HTERT RPE-1 (cell line): Measurements from ENCODE around the gene RADIL.

Experiments
- in situ Hi-C: fragments of 300-500 bp; cut with MboI; formaldehyde crosslinking; loops from 4 replicates; pipeline ENCODE4 v1.14.3; 2020; ENCODE audit warnings: low sequenced_read_pairs

The RADIL gene

GRCh38 chr7:4884164-4884563 lies 648 bp upstream of the RADIL start:
- in situ Hi-C loops: no loop called here

GRCh38 chr7:4883033-4883371 lies 514 bp downstream of the RADIL start:
- in situ Hi-C loops: no loop called here

- in situ Hi-C loops: no loop called here
Observed at GRCh38 chr7:4882169-4883032, 1.1 kb downstream of the RADIL start.

- in situ Hi-C loops: no loop called here
Observed at GRCh38 chr7:4880218-4880617, 3.3 kb downstream of the RADIL start.

GRCh38 chr7:4879396-4880081 lies 4.0 kb downstream of the RADIL start:
- in situ Hi-C loops: no loop called here

GRCh38 chr7:4878336-4879335 lies 4.9 kb downstream of the RADIL start:
- in situ Hi-C loops: no loop called here

GRCh38 chr7:4876586-4876985 lies 6.9 kb downstream of the RADIL start:
- in situ Hi-C loops: no loop called here

GRCh38 chr7:4875391-4875790 lies 8.1 kb downstream of the RADIL start:
- in situ Hi-C loops: no loop called here

- in situ Hi-C loops: no loop called here
Observed at GRCh38 chr7:4873071-4873944, 10.2 kb downstream of the RADIL start.

GRCh38 chr7:4871930-4872675 lies 11.4 kb downstream of the RADIL start:
- in situ Hi-C loops: no loop called here

- in situ Hi-C loops: no loop called here
Observed at GRCh38 chr7:4871056-4871680, 12.3 kb downstream of the RADIL start.

- in situ Hi-C loops: no loop called here
Observed at GRCh38 chr7:4868493-4868892, 15.0 kb downstream of the RADIL start.

GRCh38 chr7:4866528-4867496 lies 16.7 kb downstream of the RADIL start:
- in situ Hi-C loops: no loop called here

- in situ Hi-C loops: no loop called here
Observed at GRCh38 chr7:4862156-4862555, 21.4 kb downstream of the RADIL start.

GRCh38 chr7:4861673-4862072 lies 21.8 kb downstream of the RADIL start, which contains the start of gene PAPOLB:
TSS of gene PAPOLB (minus strand) at chr7:4862030. CDS start at chr7:4861810, 220 bp downstream.
- in situ Hi-C loops: no loop called here

- in situ Hi-C loops: no loop called here
Observed at GRCh38 chr7:4861227-4861626, 22.3 kb downstream of the RADIL start.

- in situ Hi-C loops: no loop called here
Observed at GRCh38 chr7:4857189-4857588, 26.3 kb downstream of the RADIL start.
